GM12872 (cell line): ENCODE data around the gene SRP14.

Experiments
- TF ChIP-seq, protein P1 (sequence below): IDR thresholded peaks from 3 replicates; pipeline ENCODE4 v1.5.1; 2011; ENCODE audit warnings: low read depth, mild to moderate bottlenecking, low read length, moderate library complexity; ENCODE audit not compliant: insufficient read depth

SRP14 gene

DNA sequence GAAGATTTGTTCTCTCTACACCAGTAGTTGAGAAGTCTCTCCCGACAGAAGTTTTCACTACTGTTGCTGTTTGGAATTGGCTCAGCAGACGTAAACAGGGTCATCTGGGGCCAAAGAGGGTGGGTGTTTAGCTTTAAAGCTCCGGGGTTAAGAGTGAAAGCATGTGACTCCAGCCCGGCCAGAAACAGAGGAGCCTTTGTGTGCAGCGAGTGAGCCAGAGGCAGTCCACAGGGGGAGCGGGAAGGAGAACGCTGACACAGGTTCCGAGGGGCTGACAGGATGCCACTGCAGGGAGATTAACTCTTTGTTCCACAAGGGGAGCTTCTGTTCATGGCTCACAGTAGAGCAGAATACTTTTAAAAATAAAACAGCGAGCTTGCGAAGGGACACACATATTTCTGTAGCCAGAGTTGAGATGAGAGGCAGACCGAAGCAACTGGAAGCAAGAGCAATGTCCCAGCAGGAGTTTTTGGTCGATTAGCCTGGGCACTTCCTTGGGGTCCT lies 42.8 kb upstream of the SRP14 start:
- TF ChIP-seq, protein P1, sequence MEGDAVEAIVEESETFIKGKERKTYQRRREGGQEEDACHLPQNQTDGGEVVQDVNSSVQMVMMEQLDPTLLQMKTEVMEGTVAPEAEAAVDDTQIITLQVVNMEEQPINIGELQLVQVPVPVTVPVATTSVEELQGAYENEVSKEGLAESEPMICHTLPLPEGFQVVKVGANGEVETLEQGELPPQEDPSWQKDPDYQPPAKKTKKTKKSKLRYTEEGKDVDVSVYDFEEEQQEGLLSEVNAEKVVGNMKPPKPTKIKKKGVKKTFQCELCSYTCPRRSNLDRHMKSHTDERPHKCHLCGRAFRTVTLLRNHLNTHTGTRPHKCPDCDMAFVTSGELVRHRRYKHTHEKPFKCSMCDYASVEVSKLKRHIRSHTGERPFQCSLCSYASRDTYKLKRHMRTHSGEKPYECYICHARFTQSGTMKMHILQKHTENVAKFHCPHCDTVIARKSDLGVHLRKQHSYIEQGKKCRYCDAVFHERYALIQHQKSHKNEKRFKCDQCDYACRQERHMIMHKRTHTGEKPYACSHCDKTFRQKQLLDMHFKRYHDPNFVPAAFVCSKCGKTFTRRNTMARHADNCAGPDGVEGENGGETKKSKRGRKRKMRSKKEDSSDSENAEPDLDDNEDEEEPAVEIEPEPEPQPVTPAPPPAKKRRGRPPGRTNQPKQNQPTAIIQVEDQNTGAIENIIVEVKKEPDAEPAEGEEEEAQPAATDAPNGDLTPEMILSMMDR, result 0 out of 3 replicates have a peak, but pooled peaks have one; percentile 4

DNA sequence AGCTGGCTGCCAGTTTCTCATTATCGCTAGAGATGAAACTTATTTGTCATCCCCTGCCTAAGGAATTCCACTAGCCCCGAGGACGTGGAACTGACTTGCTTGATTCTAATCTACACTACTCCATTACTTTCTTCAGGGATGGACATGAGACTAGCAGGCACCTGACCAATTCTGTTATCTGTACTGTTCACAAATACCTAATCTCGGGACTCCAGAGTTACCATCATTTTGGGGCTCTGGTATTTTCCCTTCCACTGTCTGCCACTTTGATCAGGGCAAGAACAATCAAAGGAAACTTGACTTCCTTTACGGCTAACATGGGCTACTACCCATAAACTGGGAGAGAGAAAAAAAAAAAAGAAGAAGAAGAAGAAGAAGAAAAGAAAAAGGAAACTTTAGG lies 41.9 kb upstream of the SRP14 start:
- TF ChIP-seq, protein P1, result no peak

DNA sequence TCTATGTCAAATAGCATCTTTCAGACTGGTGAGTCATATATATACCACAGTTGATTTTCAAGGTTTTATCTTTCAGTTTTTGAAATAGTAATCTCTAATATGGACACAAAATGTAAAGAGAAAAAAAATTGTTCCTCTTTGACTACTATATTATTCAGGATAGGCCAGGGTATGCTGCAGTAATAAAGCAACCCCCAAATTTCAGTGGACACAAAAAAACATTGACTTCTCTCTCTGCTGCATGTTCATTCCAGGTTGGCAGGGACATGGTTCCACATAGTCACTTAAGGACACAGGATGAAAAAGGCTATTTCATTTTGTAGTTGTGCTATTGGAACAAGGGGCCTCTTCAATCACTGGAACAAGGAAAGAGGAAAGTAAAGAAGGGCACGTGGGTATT lies 41.1 kb upstream of the SRP14 start:
- TF ChIP-seq, protein P1, result no peak

DNA sequence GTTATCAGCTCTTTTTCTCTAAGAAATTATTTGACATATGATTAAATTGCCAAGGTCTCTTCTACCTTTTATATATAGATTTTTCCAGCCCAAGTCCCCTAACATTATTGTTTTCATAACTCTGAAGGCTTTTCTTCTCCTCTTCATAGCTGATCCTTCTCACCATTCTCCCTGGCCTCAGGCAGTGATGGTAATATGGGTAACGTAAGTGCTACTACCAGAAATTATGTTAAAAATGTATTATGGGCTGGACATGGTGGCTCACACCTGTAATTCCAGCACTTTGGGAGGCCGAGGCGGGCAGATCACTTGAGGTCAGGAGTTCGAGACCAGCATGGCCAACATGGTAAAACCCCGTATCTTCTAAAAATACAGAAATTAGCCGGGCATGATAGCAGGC lies 40.5 kb upstream of the SRP14 start:
- TF ChIP-seq, protein P1, result no peak

DNA sequence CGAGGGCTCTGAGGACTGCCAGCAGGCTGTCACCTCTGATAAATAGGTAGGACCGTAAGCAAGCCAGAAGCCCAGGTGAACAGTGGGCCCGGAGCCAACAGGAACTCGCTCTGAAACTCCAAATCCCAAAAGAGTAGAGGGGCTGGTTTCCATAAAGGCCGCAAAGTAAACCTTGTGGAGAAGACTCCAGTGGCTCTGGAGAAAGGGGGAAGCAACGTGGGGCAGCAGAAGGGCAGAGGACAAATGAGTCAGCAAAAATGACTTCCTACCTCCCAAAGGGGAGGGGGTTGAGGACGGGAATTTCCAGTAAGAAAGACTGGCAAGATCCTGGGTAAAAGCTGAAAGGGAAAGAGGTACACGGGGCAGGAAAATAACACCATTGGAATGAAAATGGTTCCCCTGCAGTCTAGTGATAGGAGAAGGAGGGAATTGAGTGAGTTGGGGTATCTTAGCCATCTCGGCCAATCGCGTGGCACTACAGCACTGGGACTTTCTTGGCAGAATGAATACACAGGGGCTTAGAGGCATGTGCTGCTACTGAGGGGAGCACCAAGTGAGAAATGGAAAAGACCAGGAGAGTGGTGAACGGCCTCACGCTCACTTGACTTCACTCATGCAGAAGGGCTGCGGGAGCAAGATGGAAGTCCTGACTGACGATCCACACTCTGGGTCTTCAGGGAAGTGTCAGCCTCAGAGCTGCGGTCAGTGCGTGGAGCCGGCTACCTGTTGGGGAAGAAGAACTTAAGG lies 36.5 kb upstream of the SRP14 start:
- TF ChIP-seq, protein P1, result no peak

DNA sequence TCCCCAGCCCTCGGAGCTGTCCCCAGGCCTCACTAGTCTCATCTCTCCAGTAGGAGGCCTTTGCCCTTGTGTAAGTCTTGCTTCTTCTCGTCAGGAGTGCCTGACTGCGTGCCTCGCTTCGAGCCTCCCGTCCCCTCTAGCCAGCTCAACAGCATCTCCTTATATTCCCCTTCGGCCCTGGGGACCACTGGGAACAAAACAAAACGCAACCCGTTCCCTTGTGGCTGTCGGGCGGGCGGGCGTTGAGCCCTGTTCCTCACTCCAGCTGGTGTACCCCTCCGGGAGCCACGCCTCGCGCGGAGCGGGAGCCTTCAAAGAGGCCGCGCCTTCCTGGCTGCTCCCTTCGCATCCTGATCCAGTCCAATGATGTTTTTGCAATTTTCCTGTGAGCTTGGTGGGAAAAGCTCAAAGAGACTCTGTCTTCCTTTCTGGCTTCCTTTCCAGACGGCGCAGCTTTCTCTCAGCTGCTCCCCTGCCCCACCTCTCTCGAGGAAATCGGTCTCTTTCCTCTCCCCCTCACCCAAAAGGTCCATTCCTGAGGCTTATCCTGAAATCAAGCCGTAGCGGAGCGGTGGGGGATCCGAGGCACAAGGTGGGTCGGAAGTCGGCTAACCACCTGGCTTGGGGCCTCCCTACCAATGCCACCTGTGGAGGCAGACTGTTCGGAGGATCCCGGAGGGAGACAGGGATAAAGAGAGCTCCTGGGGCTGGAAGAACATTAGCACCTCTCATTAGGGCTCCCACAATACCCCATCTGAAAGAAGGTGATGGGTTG lies 33.4 kb upstream of the SRP14 start:
- TF ChIP-seq, protein P1, result no peak

DNA sequence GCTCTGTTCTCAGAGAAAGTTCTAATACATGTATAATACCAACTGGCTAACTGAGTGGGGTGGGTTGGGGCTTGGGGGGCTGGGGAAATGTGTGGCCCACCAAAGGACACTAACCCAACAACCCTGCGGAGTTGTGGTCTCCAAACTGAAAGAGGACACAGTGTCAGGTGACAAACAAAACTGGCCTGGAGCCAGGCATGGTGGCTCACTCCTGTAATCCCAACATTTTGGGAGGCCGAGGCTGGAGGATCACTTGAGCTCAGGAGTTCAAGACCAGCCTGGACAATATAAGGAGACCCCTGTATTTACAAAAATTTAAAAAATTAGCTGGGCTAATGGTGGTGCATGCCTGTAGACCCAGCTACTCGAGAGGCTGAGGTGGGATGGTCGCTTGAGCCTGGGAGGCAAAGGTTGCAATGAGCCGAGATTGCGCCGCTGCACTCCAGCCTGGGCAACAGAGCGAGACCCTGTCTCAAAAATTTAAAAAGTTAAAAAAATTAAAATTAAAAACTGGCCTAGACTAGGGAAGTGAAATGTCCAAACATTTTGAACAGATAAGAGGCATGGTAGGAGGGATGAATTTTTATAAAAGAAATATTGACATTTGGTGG lies 31.7 kb upstream of the SRP14 start:
- TF ChIP-seq, protein P1, result no peak
